ENCODE results near the gene PAM16. TPM values are rescaled to one million over a fixed set of nuclear protein-coding genes. Genes with fewer than 3 reads are reported as not detected.

PAM16 gene
- total RNA-seq, 1 donor from 2014 or later: 62.8 TPM

DNA sequence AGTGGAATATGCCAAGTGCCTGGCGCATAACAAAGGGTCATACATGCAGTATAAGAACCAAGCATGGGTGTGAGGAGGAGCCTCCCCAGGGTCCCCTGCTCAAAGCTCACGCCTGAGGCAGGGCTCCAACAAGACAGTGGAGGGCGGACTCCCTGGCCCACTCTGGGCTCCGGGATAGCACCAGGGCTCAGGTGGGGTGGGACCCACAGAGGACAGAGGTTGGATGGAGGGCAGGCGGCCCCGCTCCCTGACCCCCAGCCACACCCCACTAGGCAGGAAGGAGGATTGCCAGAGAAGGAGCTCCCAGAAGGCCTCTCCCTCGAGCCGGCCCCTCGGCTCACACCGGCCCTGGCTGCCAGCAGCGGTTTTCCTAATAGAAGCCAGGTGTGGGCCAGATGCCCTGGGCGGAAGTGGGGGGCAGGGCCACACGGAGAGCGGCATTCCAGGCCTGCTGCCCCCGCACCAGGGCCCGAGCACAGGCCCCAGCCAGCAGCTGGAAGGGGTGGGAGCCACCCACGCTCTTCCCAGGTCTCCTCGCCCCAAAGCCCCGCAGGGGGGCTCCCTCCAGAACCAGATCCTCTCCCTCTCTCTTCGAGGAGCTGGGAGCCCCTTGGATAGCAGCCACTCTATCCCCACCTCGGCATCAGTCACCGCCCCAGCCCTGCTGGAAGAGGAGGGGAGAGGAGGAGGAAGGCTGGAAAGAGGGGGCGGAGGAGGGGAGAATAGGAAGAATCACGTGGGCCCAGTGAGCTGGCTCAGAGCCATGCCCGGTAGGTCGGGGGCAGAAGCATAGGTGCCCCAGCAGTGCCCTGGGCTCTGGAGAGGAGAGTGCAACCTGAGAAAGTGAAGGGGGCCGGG is 41.5 kb upstream of the PAM16 start:
- TF ChIP-seq, protein P1, sequence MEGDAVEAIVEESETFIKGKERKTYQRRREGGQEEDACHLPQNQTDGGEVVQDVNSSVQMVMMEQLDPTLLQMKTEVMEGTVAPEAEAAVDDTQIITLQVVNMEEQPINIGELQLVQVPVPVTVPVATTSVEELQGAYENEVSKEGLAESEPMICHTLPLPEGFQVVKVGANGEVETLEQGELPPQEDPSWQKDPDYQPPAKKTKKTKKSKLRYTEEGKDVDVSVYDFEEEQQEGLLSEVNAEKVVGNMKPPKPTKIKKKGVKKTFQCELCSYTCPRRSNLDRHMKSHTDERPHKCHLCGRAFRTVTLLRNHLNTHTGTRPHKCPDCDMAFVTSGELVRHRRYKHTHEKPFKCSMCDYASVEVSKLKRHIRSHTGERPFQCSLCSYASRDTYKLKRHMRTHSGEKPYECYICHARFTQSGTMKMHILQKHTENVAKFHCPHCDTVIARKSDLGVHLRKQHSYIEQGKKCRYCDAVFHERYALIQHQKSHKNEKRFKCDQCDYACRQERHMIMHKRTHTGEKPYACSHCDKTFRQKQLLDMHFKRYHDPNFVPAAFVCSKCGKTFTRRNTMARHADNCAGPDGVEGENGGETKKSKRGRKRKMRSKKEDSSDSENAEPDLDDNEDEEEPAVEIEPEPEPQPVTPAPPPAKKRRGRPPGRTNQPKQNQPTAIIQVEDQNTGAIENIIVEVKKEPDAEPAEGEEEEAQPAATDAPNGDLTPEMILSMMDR (IDR thresholded peaks at IDR 0.05; ENCODE audit: insufficient read depth, low read length, poor library complexity, severe bottlenecking): no peak
- no peak for DNase-seq (ENCODE audit: low read depth)
- Histone ChIP-seq H3K36me3 (ENCODE audit: control insufficient read depth, insufficient read depth, low read length) (no peaks in the 10 kb centered on the region), H3K27me3 (ENCODE audit: control insufficient read depth, insufficient read depth, low read length) (no peaks in the 10 kb centered on the region), H3K4me3 (ENCODE audit: low read depth, low read length) (no peak overlapping the region)

DNA sequence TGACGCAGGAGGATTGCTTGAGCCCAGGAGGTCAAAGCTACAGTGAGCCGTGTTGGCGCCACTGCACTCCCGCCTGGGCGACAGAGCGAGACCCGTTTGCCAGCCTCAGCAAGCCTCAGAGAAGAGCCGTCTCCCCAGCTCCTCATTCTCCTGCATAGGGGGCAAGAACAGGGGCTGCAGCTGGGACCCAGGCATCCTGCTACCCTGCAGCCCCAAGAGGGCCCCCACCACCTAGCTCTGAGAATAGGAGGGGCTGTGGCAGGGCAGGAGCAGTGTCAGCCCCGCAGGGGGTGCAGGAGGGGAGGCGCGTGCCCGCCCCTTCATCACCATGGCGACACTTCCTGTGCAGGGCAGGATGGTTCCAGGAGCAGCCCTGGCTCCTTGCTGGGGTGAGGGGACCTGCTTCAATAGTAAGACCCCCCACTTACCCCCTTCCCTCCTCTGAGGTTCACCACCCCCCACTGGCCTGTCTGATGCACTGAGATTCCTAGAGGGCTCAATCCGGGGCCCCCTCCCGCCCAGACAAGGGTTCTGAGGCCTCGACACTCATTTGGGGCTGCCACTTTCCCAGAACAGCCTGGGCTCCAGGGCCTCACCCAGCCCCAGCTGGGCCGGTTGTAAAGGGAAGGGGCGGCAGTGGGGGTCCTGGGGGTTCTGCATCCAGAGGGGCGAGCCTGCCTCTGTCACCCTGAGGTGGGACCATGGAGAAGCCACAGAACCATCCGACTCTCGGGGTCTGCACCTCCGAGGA is 40.7 kb upstream of the PAM16 start:
- DNase-seq (ENCODE audit: low read depth): no peak
- no peaks in the 10 kb centered on the region for H3K36me3 ChIP-seq (ENCODE audit: control insufficient read depth, insufficient read depth, low read length)
- H3K27me3 ChIP-seq (ENCODE audit: control insufficient read depth, insufficient read depth, low read length): no peaks in the 10 kb centered on the region
- TF ChIP-seq, protein P1 (IDR thresholded peaks at IDR 0.05; ENCODE audit: insufficient read depth, low read length, poor library complexity, severe bottlenecking): no peak
- H3K4me3 ChIP-seq (ENCODE audit: low read depth, low read length): no peak overlapping the region

DNA sequence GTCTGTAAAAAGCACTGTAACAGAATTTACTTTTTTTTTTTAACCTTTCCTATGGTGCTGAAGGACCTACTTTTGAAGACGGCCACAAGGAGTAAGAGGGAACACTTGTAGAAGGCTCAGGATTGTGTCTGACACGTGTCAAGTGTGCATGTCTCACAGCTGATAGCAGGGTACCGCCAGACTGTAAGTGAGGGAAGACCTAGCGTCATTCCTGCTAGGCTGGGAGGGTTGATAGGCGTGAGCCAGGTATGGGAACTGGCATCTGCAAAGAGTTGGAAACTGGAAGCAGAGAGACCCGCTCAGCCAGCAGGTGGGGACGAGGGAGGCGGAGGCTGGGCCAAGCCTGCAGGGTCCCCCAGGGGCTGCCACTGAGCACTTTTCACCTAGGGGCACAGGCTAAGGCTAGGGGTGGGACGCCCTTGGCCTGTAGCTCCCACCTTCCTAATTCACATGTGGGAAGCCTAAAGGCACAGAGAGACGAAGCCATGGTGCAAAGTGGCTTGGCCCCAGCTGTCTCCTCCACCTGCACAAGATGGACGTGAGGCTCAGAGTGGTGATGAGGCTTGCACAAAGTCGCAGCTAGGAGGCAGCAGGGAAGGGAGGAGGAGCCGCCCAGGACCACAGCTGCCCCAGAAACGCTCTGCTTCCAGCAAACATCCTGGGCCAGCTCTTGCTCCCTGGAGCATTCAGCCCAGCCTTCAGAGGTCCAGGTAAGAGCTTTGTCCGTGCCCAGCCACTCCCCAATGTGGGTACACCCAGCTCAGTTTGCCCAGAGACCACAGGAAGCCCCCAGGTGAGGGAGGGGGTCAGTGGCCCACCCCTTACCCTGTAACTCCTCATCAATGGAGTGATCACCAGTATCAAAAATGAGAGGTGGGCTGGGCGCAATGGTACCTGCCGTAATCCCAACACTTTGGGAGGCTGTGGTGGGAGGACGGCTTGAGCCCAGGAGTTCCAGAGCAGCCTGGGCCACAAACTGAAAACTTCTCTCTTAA is 39.4 kb upstream of the PAM16 start:
- DNase-seq (ENCODE audit: low read depth): no peak
- no peaks in the 10 kb centered on the region for H3K36me3 ChIP-seq (ENCODE audit: control insufficient read depth, insufficient read depth, low read length)
- no peak overlapping the region for H3K4me3 ChIP-seq (ENCODE audit: low read depth, low read length)
- TF ChIP-seq, protein P1 (IDR thresholded peaks at IDR 0.05; ENCODE audit: insufficient read depth, low read length, poor library complexity, severe bottlenecking): no peak
- no peaks in the 10 kb centered on the region for H3K27me3 ChIP-seq (ENCODE audit: control insufficient read depth, insufficient read depth, low read length)

DNA sequence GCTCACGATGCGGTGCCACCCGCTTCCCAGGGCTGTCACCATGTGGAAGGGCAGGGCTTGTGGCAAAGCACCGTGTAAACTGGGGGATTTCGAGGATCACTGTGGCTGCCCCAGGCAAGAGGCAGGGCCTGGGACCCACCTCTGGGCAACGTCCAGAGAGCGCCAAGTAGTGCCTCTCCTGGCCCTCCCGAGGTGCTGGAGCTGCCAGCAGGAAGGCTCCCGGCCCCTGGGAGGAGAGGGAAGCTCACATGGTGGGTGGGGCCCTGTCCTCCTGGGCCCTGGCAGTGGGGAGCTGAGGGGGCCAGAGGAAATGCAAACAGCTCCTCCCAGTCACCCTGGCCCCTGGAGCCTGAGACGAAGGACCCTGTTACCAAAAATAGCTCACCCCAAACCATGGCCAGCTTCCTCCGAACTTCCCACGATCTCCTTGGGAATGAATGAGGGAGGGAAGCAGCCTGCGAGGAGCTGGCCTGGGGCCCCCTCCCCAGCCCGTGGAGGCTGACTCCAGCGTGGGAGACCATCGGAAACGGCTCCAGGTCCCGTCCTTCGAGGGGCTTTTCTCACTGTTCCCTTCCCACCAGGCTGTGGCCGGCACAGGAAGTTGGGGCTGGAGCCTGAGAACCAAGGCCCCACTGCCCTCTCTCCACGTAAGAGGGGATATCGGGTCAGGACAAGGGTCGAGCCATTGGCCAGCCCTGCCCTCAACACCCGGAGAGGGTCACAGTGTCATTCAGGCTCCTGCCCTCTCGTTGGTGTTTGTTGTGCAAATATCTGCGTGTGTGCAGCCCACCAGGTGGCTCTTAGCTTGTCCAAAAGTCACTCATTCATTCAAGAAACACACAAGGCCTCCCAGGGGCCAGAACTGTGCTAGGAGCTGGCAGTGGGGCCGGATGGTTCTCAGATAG is 38.2 kb upstream of the PAM16 start:
- Histone ChIP-seq H3K4me3 (ENCODE audit: low read depth, low read length) (no peak overlapping the region), H3K27me3 (ENCODE audit: control insufficient read depth, insufficient read depth, low read length) (no peaks in the 10 kb centered on the region), H3K36me3 (ENCODE audit: control insufficient read depth, insufficient read depth, low read length) (no peaks in the 10 kb centered on the region)
- DNase-seq (ENCODE audit: low read depth): no peak
- TF ChIP-seq, protein P1 (IDR thresholded peaks at IDR 0.05; ENCODE audit: insufficient read depth, low read length, poor library complexity, severe bottlenecking): no peak

Data from kidney epithelial cell (primary cell).